IPS-18c (cell line): ENCODE data around the gene BDP1.
"Not testable (repeated sequence)": the region's sequence is repeated elsewhere in the genome, so short reads cannot be mapped to it uniquely, and the experiment has no call there.

Experiments
- H3K4me3 ChIP-seq: 2 replicates; pipeline ENCODE4 v1.7.0; 2013; ENCODE audit warnings: low read depth, mild to moderate bottlenecking, low read length, moderate library complexity; ENCODE audit not compliant: insufficient read depth
- H3K9me3 ChIP-seq: one replicate; pipeline ENCODE4 v1.6.1; 2013; ENCODE audit warnings: mild to moderate bottlenecking, low read length, moderate library complexity; ENCODE audit not compliant: control insufficient read depth, insufficient read depth

BDP1 gene

GRCh38 chr5:71588533-71588885, 133.1 kb downstream of the BDP1 start:
- no peaks in the 10 kb centered on the region for H3K9me3 ChIP-seq
- no peak overlapping the region for H3K4me3 ChIP-seq

- Histone ChIP-seq H3K9me3 (peaks cover 2% of the 10 kb centered on the region), H3K4me3 (no peak overlapping the region)
Measured at GRCh38 chr5:71589903-71590302, 134.5 kb downstream of the BDP1 start.

- H3K4me3 ChIP-seq: no peak overlapping the region
- H3K9me3 ChIP-seq: peaks cover 2% of the 10 kb centered on the region
Measured at GRCh38 chr5:71591100-71591499, 135.6 kb downstream of the BDP1 start.

GRCh38 chr5:71596169-71596568, 140.7 kb downstream of the BDP1 start:
- H3K4me3 ChIP-seq: no peak overlapping the region
- peaks cover 2% of the 10 kb centered on the region for H3K9me3 ChIP-seq

- no peak overlapping the region for H3K4me3 ChIP-seq
- H3K9me3 ChIP-seq: peaks cover 2% of the 10 kb centered on the region
Measured at GRCh38 chr5:71597001-71597400, 141.6 kb downstream of the BDP1 start.

GRCh38 chr5:71600783-71601182, 145.3 kb downstream of the BDP1 start:
- no peaks in the 10 kb centered on the region for H3K9me3 ChIP-seq
- no peak overlapping the region for H3K4me3 ChIP-seq

- Histone ChIP-seq H3K9me3 (no peaks in the 10 kb centered on the region), H3K4me3 (no peak overlapping the region)
Measured at GRCh38 chr5:71601222-71602026, 146.0 kb downstream of the BDP1 start.

GRCh38 chr5:71609916-71610315, 154.5 kb downstream of the BDP1 start:
- not testable (repeated sequence) for H3K4me3 ChIP-seq, H3K9me3 ChIP-seq

GRCh38 chr5:71615809-71616208, 160.4 kb downstream of the BDP1 start:
- H3K9me3 ChIP-seq: no peaks in the 10 kb centered on the region
- H3K4me3 ChIP-seq: no peak overlapping the region
